ENCODE data around the gene COA6.

- TF ChIP-seq EZH2 (IDR thresholded peaks at IDR 0.05; ENCODE audit: borderline replicate concordance) = no peak
- no peak for TF ChIP-seq CTCF (IDR thresholded peaks at IDR 0.05; ENCODE audit: poor library complexity)
These were observed 36.9 kb upstream of the COA6 start for GRCh38 chr1:234336359-234336758.

Measured in hepatocyte (in vitro differentiated cells).